ENCODE data around the gene PEX14.

PEX14 gene

GRCh38 chr1:10677491-10678391 is 203.0 kb downstream of the PEX14 start:
- no peak for DNase-seq (ENCODE audit: low read depth in 1 of 2, low spot score in 1 of 2)

DNA sequence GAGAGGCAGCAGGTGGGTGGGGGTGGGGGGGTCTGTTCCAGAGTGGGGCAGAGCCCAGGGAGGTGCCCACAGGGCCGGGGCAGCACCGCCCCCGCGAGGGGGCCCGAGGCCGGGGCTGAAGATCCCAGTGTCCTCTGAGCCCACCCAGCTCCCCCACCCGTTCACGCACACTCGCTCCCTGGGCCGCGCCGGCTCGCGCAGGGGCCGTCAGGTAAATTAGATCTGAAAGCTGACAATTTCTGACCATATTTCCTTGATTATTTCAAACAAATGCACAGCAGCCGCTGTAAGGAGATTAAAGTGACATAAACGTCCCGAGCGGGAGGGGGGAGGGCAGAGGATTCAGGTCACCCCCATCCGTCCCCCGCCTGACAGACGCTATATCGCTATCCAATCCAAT is 203.7 kb downstream of the PEX14 start:
- no peak for DNase-seq (ENCODE audit: low read depth in 1 of 2, low spot score in 1 of 2)

GRCh38 chr1:10678852-10679251 is 204.1 kb downstream of the PEX14 start:
- DNase-seq (ENCODE audit: low read depth in 1 of 2, low spot score in 1 of 2) = no peak

GRCh38 chr1:10679496-10680220 is 204.9 kb downstream of the PEX14 start:
- no peak for DNase-seq (ENCODE audit: low read depth in 1 of 2, low spot score in 1 of 2)

Measured in activated CD4-positive, alpha-beta T cell treated with anti-CD3 and anti-CD28 coated beads, Interleukin-2, amount 50 U/mL, for 24 hours (primary cell).